Omental fat pad (tissue), 4 donors: ENCODE measurements around the gene KCNIP4. TPM values are rescaled to one million over a fixed set of nuclear protein-coding genes. Genes with fewer than 3 reads are reported as not detected.

Experiments
- ATAC-seq: fragments of 150-250 bp; one replicate; pipeline ENCODE4 v1.9.1; 2016; ENCODE audit warnings: mild to moderate bottlenecking, moderate library complexity; ENCODE audit not compliant: low FRiP score
- DNase-seq: peaks from one replicate; pipeline ENCODE4 v3.0.0-alpha.2; 2019; ENCODE audit warnings: low spot score
- total RNA-seq, 4 donors: library from RNA; depleted of rRNA; stranded (reverse); fragments of >200 nt; gene quantifications; one replicate each; pipeline ENCODE4 v1.1.0, GENCODE V29; 2016
- TF ChIP-seq, protein P1 (sequence below), 3 donors: fragments of 450-650 bp; IDR thresholded peaks; one replicate each; pipeline ENCODE4 v1.5.1; 2016 to 2017; ENCODE audit warnings: antibody characterized with exemption in 3 of 3, mild to moderate bottlenecking in 3 of 3, moderate library complexity in 2 of 3

KCNIP4 gene
- total RNA-seq, 4 donors from 2014 or later: 0.37 TPM; not detected in 3

DNA sequence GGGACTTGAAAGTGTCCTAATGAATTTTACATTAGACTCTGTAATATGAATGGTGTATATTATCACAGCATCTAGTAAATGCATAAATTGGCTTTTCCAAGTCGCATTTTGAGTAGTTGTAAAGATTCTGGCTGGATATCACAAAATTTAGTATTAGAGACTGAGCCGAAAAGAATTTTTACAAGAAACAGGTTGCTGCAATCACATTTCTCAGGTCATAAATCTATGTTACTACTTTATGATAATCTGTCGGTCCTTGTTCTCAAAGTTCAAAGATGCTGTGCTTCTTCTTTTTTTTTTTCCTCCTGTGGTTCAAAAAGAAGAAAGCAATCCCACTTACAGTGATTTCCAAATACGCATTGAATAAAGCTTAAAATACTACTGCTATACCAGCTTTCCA is 253.4 kb downstream of the KCNIP4 start:
- TF ChIP-seq, protein P1, sequence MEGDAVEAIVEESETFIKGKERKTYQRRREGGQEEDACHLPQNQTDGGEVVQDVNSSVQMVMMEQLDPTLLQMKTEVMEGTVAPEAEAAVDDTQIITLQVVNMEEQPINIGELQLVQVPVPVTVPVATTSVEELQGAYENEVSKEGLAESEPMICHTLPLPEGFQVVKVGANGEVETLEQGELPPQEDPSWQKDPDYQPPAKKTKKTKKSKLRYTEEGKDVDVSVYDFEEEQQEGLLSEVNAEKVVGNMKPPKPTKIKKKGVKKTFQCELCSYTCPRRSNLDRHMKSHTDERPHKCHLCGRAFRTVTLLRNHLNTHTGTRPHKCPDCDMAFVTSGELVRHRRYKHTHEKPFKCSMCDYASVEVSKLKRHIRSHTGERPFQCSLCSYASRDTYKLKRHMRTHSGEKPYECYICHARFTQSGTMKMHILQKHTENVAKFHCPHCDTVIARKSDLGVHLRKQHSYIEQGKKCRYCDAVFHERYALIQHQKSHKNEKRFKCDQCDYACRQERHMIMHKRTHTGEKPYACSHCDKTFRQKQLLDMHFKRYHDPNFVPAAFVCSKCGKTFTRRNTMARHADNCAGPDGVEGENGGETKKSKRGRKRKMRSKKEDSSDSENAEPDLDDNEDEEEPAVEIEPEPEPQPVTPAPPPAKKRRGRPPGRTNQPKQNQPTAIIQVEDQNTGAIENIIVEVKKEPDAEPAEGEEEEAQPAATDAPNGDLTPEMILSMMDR (IDR thresholded peaks at IDR 0.05): no peak
- no peak for DNase-seq
- ATAC-seq: no peak

DNA sequence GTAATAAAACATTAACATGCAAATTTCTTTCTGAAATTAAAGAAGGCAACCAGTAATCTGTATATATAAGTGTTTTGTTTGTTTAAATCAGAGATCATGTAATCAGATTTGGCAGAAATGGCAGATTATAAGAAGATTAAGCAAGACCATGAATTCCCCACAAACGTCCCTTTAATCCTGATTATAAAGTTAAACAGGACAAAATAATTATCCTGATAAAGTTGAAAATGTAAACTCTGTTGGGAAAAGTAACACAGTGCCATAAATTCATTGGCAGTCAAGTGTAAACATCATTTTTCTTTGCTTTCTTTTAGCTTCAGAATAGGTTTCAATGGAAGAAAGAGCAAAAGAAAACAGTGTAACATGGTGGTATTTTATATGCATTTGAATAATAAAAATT is 256.3 kb downstream of the KCNIP4 start:
- no peak for DNase-seq
- TF ChIP-seq, protein P1 (IDR thresholded peaks at IDR 0.05): no peak
- ATAC-seq: no peak

DNA sequence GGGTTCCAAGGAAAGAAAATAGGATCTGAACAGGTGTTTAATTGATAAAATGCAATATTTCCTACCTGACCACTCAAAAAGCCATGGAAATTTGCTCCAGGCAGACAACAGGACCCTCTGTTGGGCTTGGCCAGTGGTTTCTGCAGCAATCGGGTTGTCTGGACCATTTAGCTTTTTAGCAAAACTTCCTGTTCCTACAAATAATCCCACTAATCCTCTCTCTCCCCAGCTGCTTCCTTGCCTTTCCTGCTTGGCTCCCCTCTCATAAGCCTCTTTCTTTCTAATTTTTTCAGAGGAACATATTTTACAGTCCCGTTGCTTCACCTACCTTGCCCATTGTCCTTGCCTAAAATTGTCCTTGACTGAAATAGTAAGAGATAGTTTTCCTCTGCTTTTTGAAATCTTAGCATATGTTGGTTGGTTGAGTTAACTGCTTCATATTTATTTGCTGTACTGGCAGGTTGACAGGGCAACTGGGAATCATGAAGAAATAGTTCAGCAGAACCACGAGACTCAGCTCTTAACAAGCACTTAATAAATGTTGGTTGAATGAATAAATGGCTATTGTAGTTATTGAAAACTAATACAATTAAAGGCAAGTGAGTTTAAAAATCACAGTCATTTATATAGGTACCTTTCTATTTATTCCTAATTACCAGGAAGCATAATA is 259.8 kb downstream of the KCNIP4 start:
- DNase-seq: no peak
- no peak for ATAC-seq
- TF ChIP-seq, protein P1 (IDR thresholded peaks at IDR 0.05): no peak

DNA sequence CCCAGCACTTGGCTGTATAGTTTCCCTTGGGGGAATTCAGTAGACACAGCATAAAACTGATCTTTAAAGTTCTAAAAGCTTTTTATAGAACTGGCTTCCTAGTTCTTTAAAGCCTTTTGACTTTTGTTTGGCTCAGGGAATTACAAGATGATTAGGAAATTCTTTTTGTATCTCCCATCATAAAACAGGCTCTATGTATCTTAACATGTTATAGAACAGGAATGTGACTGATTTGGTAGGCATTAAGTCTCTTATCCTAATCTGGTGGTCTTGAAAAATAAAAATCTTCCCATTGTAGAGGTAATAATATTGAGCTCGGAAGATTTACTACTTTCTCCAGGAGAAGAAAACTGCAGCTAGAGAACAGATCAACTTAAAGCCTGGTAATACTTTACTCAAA is 262.7 kb downstream of the KCNIP4 start:
- no peak for DNase-seq
- TF ChIP-seq, protein P1 (IDR thresholded peaks at IDR 0.05): no peak
- no peak for ATAC-seq

DNA sequence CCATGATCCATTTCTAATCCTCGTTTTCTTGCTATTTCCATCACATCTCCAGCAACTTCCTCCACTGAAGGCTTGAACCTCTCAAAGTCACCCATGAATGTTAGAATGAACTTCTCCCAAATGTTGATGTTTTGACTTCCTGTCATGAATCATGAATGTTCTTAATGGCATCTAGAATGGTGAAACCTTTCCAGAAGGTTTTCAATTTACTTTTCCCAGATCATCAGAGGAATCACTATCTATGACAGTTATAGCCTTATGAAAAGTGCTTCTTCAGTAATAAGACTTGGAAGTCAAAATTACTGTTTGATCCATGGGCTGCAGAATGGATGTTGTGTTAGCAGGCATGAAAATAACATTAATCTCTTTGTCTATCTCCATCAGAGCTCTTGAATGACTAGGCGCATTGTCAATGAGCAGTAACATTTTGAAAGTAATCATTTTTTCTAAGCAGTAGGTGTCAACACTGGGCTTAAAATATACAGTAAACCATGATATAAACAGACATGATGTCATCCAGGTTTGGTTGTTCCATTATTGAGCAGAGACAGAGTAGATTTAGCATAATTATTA is 268.2 kb downstream of the KCNIP4 start:
- DNase-seq (no peak), ATAC-seq (no peak)
- TF ChIP-seq, protein P1 (IDR thresholded peaks at IDR 0.05): no peak

DNA sequence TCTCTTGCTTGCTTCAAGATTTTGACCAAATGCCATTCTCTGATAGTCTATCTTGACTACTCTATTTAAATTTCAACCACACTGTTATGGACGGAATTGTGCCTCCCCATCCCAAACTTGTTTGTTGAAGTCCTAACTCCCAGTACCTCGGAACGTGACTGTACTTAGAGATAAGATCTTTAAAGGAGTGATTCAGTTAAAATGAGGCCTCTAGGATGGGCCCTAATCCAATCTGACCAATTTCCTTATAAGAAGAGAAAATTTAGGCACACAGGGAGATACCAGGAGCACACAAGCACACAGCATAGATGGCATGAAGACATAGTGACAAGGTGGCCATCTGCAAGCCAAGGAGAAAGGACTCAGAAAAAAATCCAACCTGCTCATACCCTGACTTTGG is 269.9 kb downstream of the KCNIP4 start:
- no peak for ATAC-seq
- no peak for DNase-seq
- TF ChIP-seq, protein P1 (IDR thresholded peaks at IDR 0.05): no peak

DNA sequence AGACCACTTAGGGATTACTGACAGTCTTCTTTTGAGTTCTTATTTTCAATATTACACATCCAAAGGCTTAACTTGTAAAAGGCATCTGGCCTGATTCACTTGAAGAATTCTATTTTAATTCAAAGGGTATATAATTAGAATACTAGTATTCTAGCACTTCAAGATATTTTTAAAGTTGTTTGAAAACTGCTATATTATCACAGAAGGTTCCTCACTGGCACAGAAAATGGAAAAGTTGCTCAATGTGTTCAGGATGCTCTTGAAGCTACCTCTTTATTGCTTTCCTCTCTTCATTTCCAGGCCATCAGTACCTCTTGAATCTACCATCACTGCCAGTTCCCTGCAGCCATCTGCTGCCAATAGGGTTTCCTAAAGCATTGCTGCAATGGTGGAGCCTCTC is 271.4 kb downstream of the KCNIP4 start:
- no peak for ATAC-seq
- TF ChIP-seq, protein P1 (IDR thresholded peaks at IDR 0.05): no peak
- DNase-seq: no peak
